SH-SY5Y (cell line): Measurements from ENCODE around the gene PRICKLE4.

Experiments
- GATA2 ChIP-seq: IDR thresholded peaks from 2 replicates; pipeline ENCODE4 v1.6.1; 2011; ENCODE audit warnings: mild to moderate bottlenecking, low read depth, low read length
- GATA3 ChIP-seq: IDR thresholded peaks from 2 replicates; pipeline ENCODE4 v1.6.1; 2011; ENCODE audit warnings: low read depth, mild to moderate bottlenecking, low read length, moderate library complexity

Gene PRICKLE4

DNA sequence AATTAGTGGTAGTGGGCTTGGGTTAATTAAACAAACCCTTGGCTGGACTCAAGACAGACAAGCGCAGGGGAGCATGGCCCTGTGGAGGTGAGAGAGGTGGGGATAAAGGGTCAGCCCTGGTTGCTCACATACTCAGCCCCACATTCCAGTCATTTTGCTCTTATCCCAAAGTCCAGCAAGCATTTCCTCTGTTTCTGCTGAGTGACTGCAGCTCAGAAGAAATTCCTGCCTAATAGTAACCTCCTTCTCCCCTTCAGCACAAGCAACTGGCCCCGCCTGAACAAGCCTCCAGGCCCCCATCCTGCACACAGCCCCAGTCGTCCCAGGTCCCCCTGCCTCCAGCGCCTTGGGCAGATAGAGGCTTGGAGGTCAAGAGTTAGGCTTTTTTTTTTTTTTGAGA, 41.5 kb upstream of the PRICKLE4 start:
- TF ChIP-seq GATA2, result no peak
- no peak for TF ChIP-seq GATA3

DNA sequence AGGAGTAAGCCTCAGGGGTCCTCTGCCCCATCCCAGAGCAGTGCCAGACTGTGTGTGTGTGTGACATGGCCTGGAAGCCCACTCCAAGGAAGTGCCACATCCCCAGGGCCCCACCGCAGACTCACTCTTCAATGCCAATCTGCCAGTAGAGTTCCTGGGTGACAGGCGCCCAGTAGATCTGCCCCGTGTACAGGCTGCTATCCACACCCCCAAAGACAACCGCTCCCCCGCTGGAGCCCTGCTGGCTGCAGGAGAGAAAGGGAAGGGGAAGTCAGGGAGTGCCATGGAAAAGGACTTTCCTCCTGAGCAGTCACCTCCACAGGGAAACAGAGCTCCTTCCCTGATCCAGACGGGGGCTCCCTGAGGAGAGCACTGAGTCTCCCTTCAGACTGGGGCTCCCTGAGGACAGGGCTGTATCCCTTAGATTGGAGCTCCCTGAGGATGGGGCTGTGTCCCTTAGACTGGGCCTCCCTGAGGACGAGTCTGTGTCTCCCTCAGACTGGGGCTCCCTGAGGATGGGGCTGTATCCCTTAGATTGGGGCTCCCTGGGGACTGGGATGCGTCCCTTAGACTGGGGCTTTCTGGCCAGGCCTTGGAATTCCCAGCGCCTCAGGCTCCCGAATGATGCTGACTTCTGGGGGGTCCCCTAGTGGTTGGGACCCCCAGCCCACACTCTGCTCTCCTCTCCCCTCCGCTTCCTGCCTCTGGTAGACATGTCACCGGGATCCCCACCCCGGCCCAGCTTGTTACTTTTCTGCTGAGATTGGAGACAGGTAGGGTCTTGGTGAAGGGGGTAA, 40.0 kb upstream of the PRICKLE4 start:
- no peak for TF ChIP-seq GATA2
- TF ChIP-seq GATA3, result no peak

DNA sequence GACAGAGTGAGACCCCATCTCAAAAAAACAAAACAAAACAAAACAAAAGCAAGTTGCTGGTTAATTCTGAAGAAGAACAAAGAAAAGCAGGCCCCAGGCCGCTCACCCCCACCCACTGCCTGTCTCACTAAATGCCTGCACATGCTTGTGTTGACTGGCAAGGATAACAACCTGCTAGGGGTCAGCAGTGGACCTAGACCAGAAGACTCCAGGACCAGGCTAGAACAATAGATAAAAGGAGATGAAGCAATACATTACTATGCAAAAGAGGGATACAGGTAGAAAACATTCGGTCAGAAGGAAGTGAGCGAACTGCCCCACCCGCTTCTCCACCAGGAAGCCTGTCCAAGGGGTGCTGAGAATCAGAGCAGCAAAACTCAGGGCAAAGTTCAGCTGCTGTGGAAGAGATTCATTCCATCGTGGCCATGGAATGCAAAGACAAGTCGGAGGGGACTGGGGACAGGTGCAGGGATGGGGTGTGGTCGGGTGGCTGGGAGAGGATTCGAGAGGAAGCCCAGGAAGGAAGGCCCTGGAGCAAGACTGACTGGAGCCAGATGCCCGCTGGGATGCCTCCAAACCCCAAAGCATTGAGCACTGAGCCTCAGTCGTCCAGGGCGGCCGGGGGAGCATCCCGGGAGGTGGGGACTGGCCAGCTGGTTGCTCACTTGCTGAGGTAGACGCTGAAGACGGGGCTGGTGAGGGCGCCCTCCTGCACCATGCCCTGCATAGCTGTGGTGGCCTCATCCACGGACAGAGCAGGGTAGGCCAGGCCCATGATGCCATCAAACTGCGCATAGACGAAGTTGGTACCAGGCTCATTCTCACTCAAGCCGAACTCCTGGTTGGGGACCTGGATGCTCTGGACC, 38.7 kb upstream of the PRICKLE4 start:
- no peak for TF ChIP-seq GATA2
- no peak for TF ChIP-seq GATA3

DNA sequence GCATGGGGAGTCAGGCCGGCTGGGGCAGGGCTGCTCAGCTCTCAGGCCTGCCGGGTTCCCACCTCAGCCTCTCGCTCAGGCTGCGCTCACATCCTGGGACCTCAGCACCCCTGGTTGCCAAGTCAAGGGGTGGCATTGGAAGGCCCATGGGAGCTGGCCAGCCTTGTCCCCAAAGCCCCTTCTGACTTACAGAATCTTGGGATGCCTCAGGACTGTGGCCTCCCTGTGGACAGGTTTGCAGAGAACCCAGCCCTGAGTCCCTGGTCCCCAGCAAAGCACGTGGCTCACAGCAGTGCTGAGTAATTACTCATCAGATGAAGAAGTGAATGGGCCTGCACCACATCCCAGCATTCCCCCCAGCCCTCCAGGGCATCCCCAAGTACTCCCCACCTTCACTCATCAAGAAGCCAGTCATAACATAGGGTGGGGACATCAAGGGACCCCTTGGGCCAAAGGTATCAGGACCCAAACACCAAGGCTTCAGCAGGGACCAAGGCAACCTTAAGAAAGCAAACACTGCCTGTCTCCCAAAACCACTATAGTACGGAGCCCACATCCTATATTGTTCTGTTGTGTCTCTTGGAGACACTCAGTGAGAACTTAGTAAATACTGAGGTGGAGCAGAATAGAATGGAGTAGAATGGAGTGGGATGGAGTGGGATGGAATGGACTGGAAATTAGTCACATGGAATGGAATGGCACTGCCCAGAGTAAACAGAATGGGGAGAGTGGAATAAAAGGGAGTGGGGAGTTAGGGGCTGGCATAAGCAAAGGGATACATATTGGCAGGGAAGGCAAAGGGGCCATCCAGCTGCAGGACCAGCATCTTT, 37.0 kb upstream of the PRICKLE4 start:
- TF ChIP-seq GATA3 (no peak), GATA2 (no peak)

DNA sequence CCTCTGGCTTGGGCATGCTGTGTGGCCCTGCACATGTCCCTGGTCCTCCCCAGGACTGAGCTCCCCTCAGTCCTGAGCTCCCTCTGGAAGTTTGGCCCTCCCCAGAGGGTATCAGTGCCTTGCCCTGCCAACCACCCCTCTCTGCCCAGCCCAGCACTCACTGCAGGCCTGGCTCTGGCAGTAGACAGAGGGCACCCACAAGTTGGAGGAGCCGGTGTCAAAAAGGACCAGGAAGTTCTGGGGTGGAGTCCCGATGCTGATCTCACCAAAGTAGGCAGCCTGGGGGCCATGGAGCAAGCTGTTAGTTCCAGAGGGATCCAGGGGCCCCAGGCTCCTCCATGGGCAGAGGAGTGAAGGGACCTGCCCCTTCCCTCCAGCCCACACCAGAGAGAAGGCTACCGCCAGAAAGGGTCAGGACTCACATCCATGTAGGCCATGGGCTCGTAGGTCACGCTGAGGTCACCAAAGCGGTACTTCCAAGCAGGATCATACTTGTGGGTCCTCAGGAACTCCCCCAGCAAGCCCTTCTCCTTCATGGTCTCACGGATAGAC, 36.3 kb upstream of the PRICKLE4 start:
- no peak for TF ChIP-seq GATA3
- no peak for TF ChIP-seq GATA2

DNA sequence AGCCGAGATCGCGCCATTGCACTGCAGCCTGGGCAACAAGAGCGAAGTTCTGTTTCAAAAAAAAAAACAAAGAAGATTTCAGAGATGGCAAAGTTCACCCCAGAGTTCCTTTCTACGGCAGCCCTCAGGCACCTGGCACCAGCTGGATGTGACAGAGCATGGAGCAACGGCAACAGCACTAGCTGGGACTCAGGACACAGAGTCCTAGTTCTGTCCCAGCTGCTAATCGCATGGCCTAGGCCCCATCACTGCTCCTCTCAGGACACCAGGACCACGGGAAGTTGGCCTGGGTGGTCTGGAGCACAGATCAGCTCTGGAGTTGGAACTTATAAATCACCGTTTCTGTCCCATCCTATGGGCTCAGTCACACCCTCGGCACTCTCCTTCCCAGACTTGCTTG, 34.5 kb upstream of the PRICKLE4 start:
- TF ChIP-seq GATA3 (no peak), GATA2 (no peak)

DNA sequence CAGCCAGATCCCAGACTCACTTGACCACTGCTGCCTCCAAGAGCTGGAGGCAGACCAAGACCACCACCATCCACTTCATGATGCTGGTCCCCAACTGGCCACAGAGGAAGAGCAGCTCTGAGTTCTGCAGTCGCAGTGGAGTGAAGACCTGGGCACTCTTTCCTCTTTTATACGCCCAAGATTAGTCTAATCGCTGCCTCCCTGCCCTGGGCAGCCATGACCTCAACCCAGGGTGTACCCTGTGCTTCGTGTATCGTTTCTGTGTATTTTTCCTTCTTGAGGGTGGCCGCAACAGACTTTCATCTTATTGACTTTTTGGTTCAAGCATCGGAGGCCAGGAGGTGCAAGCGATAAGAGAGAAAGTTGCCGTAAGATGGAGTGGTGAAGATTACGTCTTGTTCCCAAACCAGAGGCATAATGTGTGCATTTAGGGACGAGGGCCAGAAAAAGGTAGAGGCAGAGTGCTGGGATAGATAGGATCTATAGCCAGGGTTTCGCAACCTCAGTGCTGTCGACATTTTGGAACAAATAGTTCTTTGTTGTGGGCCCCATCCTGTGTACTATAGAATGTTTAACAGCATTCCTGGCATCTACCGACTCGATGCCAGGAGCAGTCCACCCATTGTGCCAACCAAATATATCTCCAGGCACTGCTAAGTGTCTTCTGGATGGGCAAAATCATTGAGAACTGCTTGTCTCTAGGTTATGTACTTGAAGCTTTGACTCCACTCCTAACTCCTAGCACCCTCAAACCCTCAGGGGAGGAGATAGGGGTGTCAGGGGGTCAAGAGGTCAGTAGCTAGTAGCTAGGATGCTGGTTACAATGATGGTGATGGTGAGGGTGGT, 33.1 kb upstream of the PRICKLE4 start, which contains the start of gene PGC:
TSS of gene PGC (minus strand) at position 142 of the 846 bp plus-strand sequence. CDS start at position 79, 63 bp downstream.
- TF ChIP-seq GATA2 (no peak), GATA3 (no peak)

DNA sequence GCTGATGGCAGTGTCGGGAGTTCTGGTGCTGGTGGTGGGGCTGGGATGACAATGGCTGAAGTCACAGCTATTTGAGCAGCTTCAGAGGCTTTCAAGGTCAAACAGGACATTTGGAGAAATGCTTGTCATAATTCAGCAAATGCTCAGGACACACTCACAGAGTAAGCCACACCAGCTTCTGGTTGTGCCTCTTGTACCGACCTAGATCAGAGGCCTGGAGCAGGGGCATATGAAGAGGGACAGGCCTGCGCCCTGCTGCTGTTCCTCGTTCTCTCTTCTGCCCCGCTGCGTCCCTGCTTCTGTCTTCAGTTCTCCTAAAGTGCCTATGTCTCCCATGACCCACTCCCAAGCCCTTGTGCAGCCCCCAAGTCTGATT, 32.5 kb upstream of the PRICKLE4 start:
- TF ChIP-seq GATA2 (no peak), GATA3 (no peak)

DNA sequence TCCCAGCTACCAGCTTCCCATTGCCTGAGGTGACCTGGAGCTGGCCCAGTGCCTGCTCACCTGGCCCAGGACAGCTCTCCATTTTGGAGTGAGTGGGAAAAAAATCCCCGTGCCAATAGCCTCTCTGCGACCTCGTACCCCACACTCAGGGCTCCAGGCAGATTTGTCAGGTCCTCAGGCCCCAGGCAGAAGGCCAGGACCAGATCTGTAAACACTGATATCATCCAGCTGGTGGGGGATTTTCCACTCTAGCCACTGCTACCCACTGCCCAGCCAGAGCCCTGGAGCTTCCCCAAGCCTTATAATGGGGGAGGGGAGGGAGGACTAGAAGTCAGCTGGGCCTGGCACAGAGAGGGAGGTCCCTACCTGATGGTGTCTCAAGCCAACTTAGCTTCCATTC, 32.0 kb upstream of the PRICKLE4 start:
- TF ChIP-seq GATA2, result no peak
- no peak for TF ChIP-seq GATA3

DNA sequence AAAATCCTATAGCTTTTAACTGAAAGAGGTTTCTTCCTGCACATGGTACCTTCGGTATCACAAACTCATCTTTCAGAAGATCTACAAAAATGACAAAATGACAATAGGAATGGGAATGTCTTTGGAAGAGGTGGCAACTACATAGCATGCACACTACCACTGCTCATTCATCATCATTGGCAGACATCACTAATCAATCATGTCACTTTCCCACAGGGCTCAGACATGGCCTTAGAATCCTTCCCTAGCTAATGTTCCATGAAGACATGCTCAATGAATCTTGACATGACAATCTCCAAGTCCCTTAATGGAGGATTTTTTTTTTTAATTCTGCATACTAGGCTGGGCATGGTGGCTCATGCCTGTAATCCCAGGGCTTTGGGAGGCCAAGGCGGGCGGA, 30.2 kb upstream of the PRICKLE4 start:
- TF ChIP-seq GATA2, result no peak
- TF ChIP-seq GATA3, result no peak

DNA sequence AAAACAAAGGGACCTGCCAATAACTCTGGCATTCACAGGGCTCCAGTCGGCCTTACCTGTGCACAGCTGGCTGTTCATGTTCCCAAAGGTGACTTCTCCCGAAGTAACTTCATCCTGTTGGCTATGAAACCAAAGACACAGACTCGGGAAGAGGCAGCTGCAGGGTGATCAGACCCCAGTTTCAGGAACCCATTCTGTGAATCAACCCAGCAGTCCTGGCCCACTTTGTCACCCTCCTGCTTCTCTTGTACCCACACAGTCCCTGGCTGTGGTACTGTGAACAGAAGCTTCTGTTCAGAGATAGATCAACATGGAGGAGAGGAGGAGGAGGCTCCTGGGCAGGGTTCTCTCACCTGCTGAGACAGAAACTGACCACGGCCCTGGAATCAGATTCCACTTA, 24.7 kb upstream of the PRICKLE4 start:
- TF ChIP-seq GATA2 (no peak), GATA3 (no peak)

DNA sequence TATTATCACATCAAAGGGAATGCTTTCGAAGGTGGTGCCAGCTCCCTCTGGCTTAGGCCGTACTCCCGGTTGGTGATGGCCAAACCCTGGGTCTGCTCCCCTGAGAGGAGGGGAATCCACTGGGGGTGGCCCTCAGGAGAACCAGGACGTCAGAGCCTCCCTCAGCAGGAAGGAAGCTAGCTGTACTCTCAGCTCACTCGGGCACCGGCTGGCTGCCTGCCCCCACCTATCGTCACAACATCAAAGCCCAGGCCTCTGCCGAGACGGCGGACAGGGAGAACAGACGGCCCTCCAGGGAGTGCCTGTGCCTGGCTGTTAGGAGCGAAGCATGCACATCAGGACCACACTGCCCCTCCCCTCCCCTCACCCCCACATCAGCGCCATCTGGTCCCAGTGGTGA, 24.2 kb upstream of the PRICKLE4 start:
- TF ChIP-seq GATA2 (no peak), GATA3 (no peak)

DNA sequence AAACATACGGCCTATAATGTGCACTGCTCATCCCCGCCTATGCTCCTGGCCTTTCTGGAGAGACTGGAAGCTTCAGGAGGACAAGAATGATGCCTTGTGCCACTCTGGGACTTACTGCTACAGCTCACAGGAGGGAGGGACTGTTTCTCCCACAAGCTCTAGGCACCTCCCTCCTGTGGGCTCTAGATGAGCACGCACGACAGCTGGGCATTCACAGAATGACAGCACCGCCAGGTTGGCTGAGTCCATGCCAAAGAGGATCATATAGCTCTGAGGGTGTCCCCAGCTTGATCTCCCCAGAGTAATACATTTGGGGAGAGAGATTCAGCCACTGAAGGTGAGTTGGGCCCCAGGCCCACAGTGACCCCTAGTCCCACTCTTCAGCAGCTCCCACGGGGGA, 23.3 kb upstream of the PRICKLE4 start:
- TF ChIP-seq GATA2 (no peak), GATA3 (no peak)
